OCI-LY3 (cell line): ENCODE data around the gene LBX2.

ENCODE experiments used
- H2AFZ ChIP-seq: fragments of 200-600, 300-600 bp; shearing (Covaris generic); 2 replicates; pipeline ENCODE4 v1.6.0; 2014; ENCODE audit warnings: antibody characterized with exemption, low read depth, low read length
- H3K27ac ChIP-seq: fragments of 200-600, 300-600 bp; sonication (generic); 2 replicates; pipeline ENCODE4 v1.5.1; 2014; ENCODE audit warnings: mild to moderate bottlenecking, low read length, moderate library complexity, mixed read lengths
- H3K27me3 ChIP-seq: fragments of 200-600, 300-600 bp; sonication (generic); 2 replicates; pipeline ENCODE4 v1.6.1; 2014; ENCODE audit warnings: low read depth, low read length, mixed read lengths
- H3K36me3 ChIP-seq: fragments of 200-600, 300-600 bp; sonication (generic); replicated peaks from 2 replicates; pipeline ENCODE3; 2014; ENCODE audit warnings: low read depth, low read length, mixed read lengths
- H3K4me1 ChIP-seq: fragments of 300-600, 200-600 bp; sonication (generic); 2 replicates; pipeline ENCODE4 v1.6.1; 2014; ENCODE audit warnings: low read length, mixed read lengths
- H3K4me2 ChIP-seq: fragments of 200-600, 300-600 bp; sonication (generic); 2 replicates; pipeline ENCODE4 v1.6.1; 2014; ENCODE audit warnings: low read length, mixed read lengths
- H3K4me3 ChIP-seq: fragments of 300-600, 200-600 bp; sonication (generic); 2 replicates; pipeline ENCODE4 v1.5.1; 2014; ENCODE audit warnings: antibody characterized with exemption, mild to moderate bottlenecking, low read length, moderate library complexity
- H3K79me2 ChIP-seq: fragments of 300-600, 200-600 bp; shearing (Covaris generic); 2 replicates; pipeline ENCODE4 v1.6.1; 2014; ENCODE audit warnings: mild to moderate bottlenecking, low read length, mixed read lengths
- H3K9ac ChIP-seq: fragments of 300-600, 200-600 bp; shearing (Covaris generic); 2 replicates; pipeline ENCODE4 v1.6.0; 2014; ENCODE audit warnings: mild to moderate bottlenecking, low read length, moderate library complexity
- H3K9me3 ChIP-seq: fragments of 200-600, 300-600 bp; shearing (Covaris generic); 2 replicates; pipeline ENCODE4 v1.6.1; 2014; ENCODE audit warnings: low read length, mixed read lengths; ENCODE audit not compliant: insufficient read depth
- H4K20me1 ChIP-seq: fragments of 200-600, 300-600 bp; sonication (generic); 2 replicates; pipeline ENCODE4 v1.6.1; 2016; ENCODE audit warnings: low read length, mixed read lengths; ENCODE audit not compliant: insufficient read depth
- CTCF ChIP-seq: fragments of 200-600, 300-600 bp; sonication (generic); IDR thresholded peaks from 2 replicates; pipeline ENCODE4 v1.5.1; 2014; ENCODE audit warnings: antibody characterized with exemption, low read length, low read depth
- EZH2phosphoT487 ChIP-seq: fragments of 200-600 bp; shearing (Covaris generic); IDR thresholded peaks from 2 replicates; pipeline ENCODE4 v1.6.1; 2018; ENCODE audit warnings: antibody characterized with exemption, mixed run types, low read depth

Gene LBX2

GRCh38 chr2:74454654-74455511, 44.5 kb downstream of the LBX2 start, which contains the start of gene INO80B:
TSS of gene INO80B (plus strand) at chr2:74455087. CDS start at chr2:74455117, 30 bp downstream.
- TF ChIP-seq EZH2phosphoT487 (no peak), CTCF (no peak)
- H3K79me2 ChIP-seq: peaks cover 20% of the 10 kb centered on the region
- peak within 1 kb of the TSS; percentile 87 for H2AFZ ChIP-seq
- no peaks in the 10 kb centered on the region for H4K20me1 ChIP-seq
- H3K9ac ChIP-seq: peak within 1 kb of the TSS; percentile 68
- H3K4me1 ChIP-seq: peaks cover 23% of the 10 kb centered on the region
- H3K9me3 ChIP-seq: no peaks in the 10 kb centered on the region
- peak within 1 kb of the TSS; percentile 85 for H3K4me3 ChIP-seq
- peak within 1 kb of the TSS; percentile 54 for H3K27ac ChIP-seq
- H3K4me2 ChIP-seq: peak within 1 kb of the TSS; percentile 89
- no peaks in the 10 kb centered on the region for H3K27me3 ChIP-seq
- no peaks in the 10 kb centered on the region for H3K36me3 ChIP-seq

- H3K79me2 ChIP-seq: peaks cover 5% of the 10 kb centered on the region; the same call in 1 of the 2 replicates
- H3K9ac ChIP-seq: no peak overlapping the region
- no peaks in the 10 kb centered on the region for H4K20me1 ChIP-seq
- no peaks in the 10 kb centered on the region for H3K27me3 ChIP-seq
- H3K4me3 ChIP-seq: no peak overlapping the region
- no peak overlapping the region for H2AFZ ChIP-seq
- no peak overlapping the region for H3K4me2 ChIP-seq
- no peaks in the 10 kb centered on the region for H3K9me3 ChIP-seq
- H3K27ac ChIP-seq: no peak overlapping the region
- TF ChIP-seq EZH2phosphoT487 (no peak), CTCF (no peak)
- H3K4me1 ChIP-seq: peaks cover 7% of the 10 kb centered on the region
- H3K36me3 ChIP-seq: no peaks in the 10 kb centered on the region
Observed at GRCh38 chr2:74450570-74451190, 48.7 kb downstream of the LBX2 start.

- Histone ChIP-seq H4K20me1 (no peaks in the 10 kb centered on the region), H3K27me3 (no peaks in the 10 kb centered on the region), H2AFZ (no peak overlapping the region), H3K27ac (no peak overlapping the region), H3K36me3 (no peaks in the 10 kb centered on the region), H3K9me3 (no peaks in the 10 kb centered on the region), H3K4me3 (no peak overlapping the region), H3K9ac (no peak overlapping the region), H3K4me2 (no peak overlapping the region), H3K4me1 (peaks cover 15% of the 10 kb centered on the region), H3K79me2 (no peaks in the 10 kb centered on the region)
- TF ChIP-seq EZH2phosphoT487: no peak
- TF ChIP-seq CTCF: no peak
Observed at GRCh38 chr2:74448771-74449170, 50.6 kb downstream of the LBX2 start.
